Activated gamma-delta T cell treated with Interleukin-2 at 50 U/mL for 16 hours (primary cell): ENCODE results near the gene GJA1.
"Not testable (repeated sequence)": the region's sequence is repeated elsewhere in the genome, so short reads cannot be mapped to it uniquely, and the experiment has no call there.

Experiments used
- DNase-seq: peaks from one replicate; pipeline ENCODE4 v3.0.0-alpha.2; 2020

GJA1 gene

GRCh38 chr6:121437851-121438651 lies 2.6 kb downstream of the GJA1 start:
- no peak for DNase-seq

- no peak for DNase-seq
These were observed 3.4 kb downstream of the GJA1 start for GRCh38 chr6:121438869-121439268.

- no peak for DNase-seq
These were observed 4.0 kb downstream of the GJA1 start for GRCh38 chr6:121439475-121439874.

GRCh38 chr6:121439926-121440325 lies 4.5 kb downstream of the GJA1 start:
- no peak for DNase-seq

- DNase-seq, result no peak
These were observed 6.0 kb downstream of the GJA1 start for GRCh38 chr6:121441477-121441876.

GRCh38 chr6:121442576-121442975 lies 7.1 kb downstream of the GJA1 start:
- DNase-seq, result no peak

- no peak for DNase-seq
These were observed 8.6 kb downstream of the GJA1 start for GRCh38 chr6:121443971-121444541.

- not testable (repeated sequence) for DNase-seq
These were observed 11.3 kb downstream of the GJA1 start for GRCh38 chr6:121446705-121447104.

- DNase-seq, result not testable (repeated sequence)
These were observed 12.3 kb downstream of the GJA1 start for GRCh38 chr6:121447746-121448145.

GRCh38 chr6:121448528-121448927 lies 13.1 kb downstream of the GJA1 start:
- not testable (repeated sequence) for DNase-seq

- DNase-seq, result no peak
These were observed 13.9 kb downstream of the GJA1 start for GRCh38 chr6:121449331-121449730.

- DNase-seq, result no peak
These were observed 14.8 kb downstream of the GJA1 start for GRCh38 chr6:121450242-121450641.

GRCh38 chr6:121451250-121451649 lies 15.8 kb downstream of the GJA1 start:
- no peak for DNase-seq

GRCh38 chr6:121453191-121453590 lies 17.7 kb downstream of the GJA1 start:
- DNase-seq, result no peak

- no peak for DNase-seq
These were observed 24.7 kb downstream of the GJA1 start for GRCh38 chr6:121460170-121460569.

GRCh38 chr6:121463087-121463486 lies 27.6 kb downstream of the GJA1 start:
- DNase-seq, result no peak

- no peak for DNase-seq
These were observed 29.7 kb downstream of the GJA1 start for GRCh38 chr6:121465101-121465500.

GRCh38 chr6:121479486-121480098 lies 44.1 kb downstream of the GJA1 start:
- no peak for DNase-seq

- no peak for DNase-seq
These were observed 44.8 kb downstream of the GJA1 start for GRCh38 chr6:121480099-121480713.

- no peak for DNase-seq
These were observed 46.7 kb downstream of the GJA1 start for GRCh38 chr6:121482004-121482693.

GRCh38 chr6:121482751-121483150 lies 47.3 kb downstream of the GJA1 start:
- DNase-seq, result no peak

- DNase-seq, result no peak
These were observed 49.9 kb downstream of the GJA1 start for GRCh38 chr6:121485359-121485811.

- DNase-seq, result no peak
These were observed 56.1 kb downstream of the GJA1 start for GRCh38 chr6:121491576-121491975.
